Small intestine (tissue), 7 donors: ENCODE data around the gene FBXO17. TPM values are rescaled to one million over a fixed set of nuclear protein-coding genes. Genes with fewer than 3 reads are reported as not detected.
"Not testable (repeated sequence)": the region's sequence is repeated elsewhere in the genome, so short reads cannot be mapped to it uniquely, and the experiment has no call there.

Source experiments
- DNase-seq, 2 donors: peaks; one replicate each; pipeline versions ENCODE4 v3.0.0 to v3.0.0-alpha.2; 2013
- FAIRE-seq: peaks from 2 replicates; lab custom pipeline; 2012; peaks lifted over from hg19 to GRCh38; lab: Jason Lieb, UNC
- H3K27ac ChIP-seq, 3 donors: one replicate each; pipeline ENCODE4 v1.5.1; 2013; ENCODE audit warnings: low read length in 2 of 3, mild to moderate bottlenecking in 2 of 3, control low read depth in 1 of 3, inconsistent platforms in 1 of 3, low read depth in 1 of 3, moderate library complexity in 1 of 3
- H3K27me3 ChIP-seq, 3 donors: one replicate each; pipeline ENCODE4 v1.6.1; 2013; ENCODE audit warnings: low read length in 3 of 3, inconsistent platforms in 1 of 3; ENCODE audit not compliant: control insufficient read depth in 3 of 3, insufficient read depth in 3 of 3
- H3K36me3 ChIP-seq, 3 donors: one replicate each; pipeline ENCODE4 v1.6.1; 2013; ENCODE audit warnings: low read length in 3 of 3, inconsistent platforms in 1 of 3, low read depth in 1 of 3, mild to moderate bottlenecking in 1 of 3, moderate library complexity in 1 of 3; ENCODE audit not compliant: control insufficient read depth in 3 of 3, insufficient read depth in 2 of 3
- H3K4me1 ChIP-seq, 3 donors: one replicate each; pipeline ENCODE4 v1.6.1; 2013; ENCODE audit warnings: low read length in 2 of 3, inconsistent platforms in 1 of 3, low read depth in 1 of 3, mild to moderate bottlenecking in 1 of 3, moderate library complexity in 1 of 3; ENCODE audit not compliant: control insufficient read depth in 3 of 3, insufficient read depth in 2 of 3
- H3K4me3 ChIP-seq, 3 donors: one replicate each; pipeline ENCODE4 v1.5.1; 2013; ENCODE audit warnings: low read length in 3 of 3, control low read depth in 1 of 3, inconsistent platforms in 1 of 3, low read depth in 1 of 3, mild to moderate bottlenecking in 1 of 3, moderate library complexity in 1 of 3
- H3K9me3 ChIP-seq, 2 donors: one replicate each; pipeline ENCODE4 v1.6.1; 2013; ENCODE audit warnings: low read depth in 1 of 2, low read length in 1 of 2; ENCODE audit not compliant: control insufficient read depth in 2 of 2, insufficient read depth in 1 of 2
- WGBS, 3 donors: extraction: QIAGEN DNeasy Blood & Tissue Kit; methylation state at CpG; one replicate each; pipeline ENCODE4 v1.1.7; 2013; 5-methylcytosine and 5-hydroxymethylcytosine counted together
- polyA plus RNA-seq, 4 donors: library from polyadenylated mRNA; stranded (reverse) in 3 of 4; unstranded in 1 of 4; fragments of 200-250 nt in 3 of 4; fragments of 120-200 nt in 1 of 4; gene quantifications; one replicate each; pipeline versions ENCODE4 v1.2.1 to v1.2.3, GENCODE V29; 2013
- donor health status: healthy with polysubstance abuse.
- donor health status: control.
- donor health status: control.
- donor health status: Bipolar disorder and iron deficiency.
- donor health status: healthy.

FBXO17 gene
- polyA plus RNA-seq, 4 donors, result 2.4 to 88.2 (median 6.2) TPM

- Histone ChIP-seq H3K27ac (no peak overlapping the region), H3K9me3 (no peaks in the 10 kb centered on the region), H3K27me3 (no peaks in the 10 kb centered on the region), H3K4me1 (peaks cover 2 to 6% (median 4%) of the 10 kb centered on the region in 3 donors), H3K36me3 (peaks cover 0 to 75% (median 0%) of the 10 kb centered on the region in 3 donors), H3K4me3 (no peak overlapping the region)
- FAIRE-seq (no peak), DNase-seq (no peak)
- 76 to 85% (median 77%) methylated on average over 11 of the region's 11 CpGs for WGBS, 3 donors
These were observed 29.1 kb downstream of the FBXO17 start for GRCh38 chr19:38946229-38947010.

- no peak overlapping the region for H3K4me3 ChIP-seq
- 85 to 87% (median 85%) methylated on average over 3 of the region's 3 CpGs for WGBS, 3 donors
- peaks cover 2 to 6% (median 4%) of the 10 kb centered on the region in 3 donors for H3K4me1 ChIP-seq
- no peaks in the 10 kb centered on the region for H3K9me3 ChIP-seq
- no peaks in the 10 kb centered on the region for H3K27me3 ChIP-seq
- H3K27ac ChIP-seq, result no peak overlapping the region
- peaks cover 0 to 70% (median 0%) of the 10 kb centered on the region in 3 donors for H3K36me3 ChIP-seq
- FAIRE-seq, result no peak
- no peak for DNase-seq
These were observed 29.8 kb downstream of the FBXO17 start for GRCh38 chr19:38945562-38946228.

- Histone ChIP-seq H3K4me1 (peaks cover 0 to 2% (median 0%) of the 10 kb centered on the region in 3 donors), H3K9me3 (no peaks in the 10 kb centered on the region), H3K4me3 (no peak overlapping the region), H3K27me3 (no peaks in the 10 kb centered on the region), H3K27ac (no peak overlapping the region), H3K36me3 (peaks cover 0 to 70% (median 0%) of the 10 kb centered on the region in 3 donors)
- WGBS, 3 donors, result 83 to 96% (median 92%) methylated on average over 11 to 12 of the region's 12 CpGs
- DNase-seq (no peak), FAIRE-seq (no peak)
These were observed 30.5 kb downstream of the FBXO17 start for GRCh38 chr19:38944981-38945506.

GRCh38 chr19:38942471-38943181, 32.9 kb downstream of the FBXO17 start:
- Histone ChIP-seq H3K27me3 (no peaks in the 10 kb centered on the region), H3K9me3 (no peaks in the 10 kb centered on the region), H3K27ac (no peak overlapping the region), H3K4me1 (no peaks in the 10 kb centered on the region), H3K36me3 (peaks cover 0 to 56% (median 0%) of the 10 kb centered on the region in 3 donors), H3K4me3 (no peak overlapping the region)
- FAIRE-seq (no peak), DNase-seq (no peak)
- WGBS, 3 donors, result 78 to 87% (median 82%) methylated on average over 20 of the region's 20 CpGs

- no peak for DNase-seq
- FAIRE-seq, result no peak
- Histone ChIP-seq H3K36me3 (peaks cover 0 to 51% (median 0%) of the 10 kb centered on the region in 3 donors), H3K9me3 (no peaks in the 10 kb centered on the region), H3K27me3 (no peaks in the 10 kb centered on the region), H3K27ac (no peak overlapping the region), H3K4me3 (no peak overlapping the region), H3K4me1 (no peaks in the 10 kb centered on the region)
- 69 to 87% (median 79%) methylated on average over 2 of the region's 2 CpGs for WGBS, 3 donors
These were observed 33.6 kb downstream of the FBXO17 start for GRCh38 chr19:38941979-38942378.

GRCh38 chr19:38941466-38941865, 34.1 kb downstream of the FBXO17 start:
- not testable (repeated sequence) for H3K4me3 ChIP-seq, H3K4me1 ChIP-seq, H3K27me3 ChIP-seq, FAIRE-seq, H3K27ac ChIP-seq, DNase-seq, H3K9me3 ChIP-seq
- 56 to 66% (median 61%) methylated on average over 5 of the region's 5 CpGs for WGBS, 3 donors
- H3K36me3 ChIP-seq, result peaks cover 0 to 46% (median 0%) of the 10 kb centered on the region in 3 donors

- Histone ChIP-seq H3K27me3 (no peaks in the 10 kb centered on the region), H3K4me1 (no peaks in the 10 kb centered on the region), H3K27ac (no peak overlapping the region), H3K4me3 (no peak overlapping the region), H3K9me3 (peaks cover 0 to 8% of the 10 kb centered on the region in 2 donors), H3K36me3 (peaks cover 0 to 35% (median 0%) of the 10 kb centered on the region in 3 donors)
- FAIRE-seq (no peak), DNase-seq (no peak)
- WGBS, 3 donors, result 19 to 40% (median 35%) methylated on average over 5 of the region's 5 CpGs
These were observed 35.6 kb downstream of the FBXO17 start for GRCh38 chr19:38939957-38940356.

GRCh38 chr19:38933544-38933943, 42.0 kb downstream of the FBXO17 start:
- Histone ChIP-seq H3K9me3 (peaks cover 0 to 19% of the 10 kb centered on the region in 2 donors), H3K27ac (no peak overlapping the region), H3K27me3 (no peaks in the 10 kb centered on the region), H3K4me1 (peaks cover 0 to 7% (median 2%) of the 10 kb centered on the region in 3 donors), H3K4me3 (no peak overlapping the region), H3K36me3 (peaks cover 0 to 32% (median 0%) of the 10 kb centered on the region in 3 donors)
- 89 to 96% (median 93%) methylated on average over 4 of the region's 4 CpGs for WGBS, 3 donors
- no peak for DNase-seq
- no peak for FAIRE-seq
